NCI-H1436 (cell line): ENCODE data around the gene CDK13.

ENCODE experiments used
- DNase-seq: peaks from one replicate; lab custom pipeline; 2025; lab: John Stamatoyannopoulos, UW

CDK13 gene

GRCh38 chr7:39948956-39949928, 814 bp upstream of the CDK13 start:
- DNase-seq, result peak; percentile 98

GRCh38 chr7:39950473-39951225, 593 bp downstream of the CDK13 start:
- no peak for DNase-seq

DNA sequence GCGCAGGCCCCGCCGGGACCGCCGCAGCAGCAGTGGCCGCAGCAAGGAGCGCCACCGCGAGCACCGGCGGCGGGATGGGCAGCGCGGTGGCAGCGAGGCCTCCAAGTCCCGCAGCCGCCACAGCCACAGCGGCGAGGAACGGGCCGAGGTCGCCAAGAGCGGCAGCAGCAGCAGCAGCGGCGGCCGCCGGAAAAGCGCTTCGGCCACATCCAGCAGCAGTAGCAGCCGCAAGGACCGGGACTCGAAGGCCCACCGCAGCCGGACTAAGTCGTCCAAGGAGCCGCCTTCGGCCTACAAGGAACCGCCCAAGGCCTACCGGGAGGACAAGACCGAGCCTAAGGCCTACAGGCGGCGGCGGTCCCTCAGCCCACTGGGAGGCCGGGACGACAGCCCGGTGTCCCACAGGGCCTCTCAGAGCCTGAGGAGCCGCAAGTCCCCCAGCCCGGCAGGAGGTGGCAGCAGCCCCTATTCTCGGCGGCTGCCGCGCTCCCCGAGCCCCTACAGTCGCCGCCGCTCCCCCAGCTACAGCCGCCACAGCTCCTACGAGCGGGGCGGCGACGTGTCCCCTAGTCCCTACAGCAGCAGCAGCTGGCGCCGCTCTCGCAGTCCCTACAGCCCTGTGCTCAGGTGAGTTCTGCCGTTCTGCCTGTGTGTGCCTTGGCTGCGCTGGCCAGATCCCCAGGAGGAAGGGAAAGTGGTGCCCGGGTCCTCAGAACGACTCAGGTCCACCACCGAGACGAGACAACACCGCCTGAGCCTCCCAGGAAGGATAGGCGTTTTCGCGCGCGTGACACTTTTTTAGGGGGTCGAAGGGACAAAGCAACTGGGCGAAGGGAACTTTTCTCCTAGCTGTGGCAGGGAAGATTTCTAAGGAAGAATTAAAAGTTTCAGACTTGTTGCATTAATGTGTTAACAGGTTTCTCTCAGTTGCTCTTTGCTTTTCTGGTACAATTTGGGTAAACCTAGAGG, 1.5 kb downstream of the CDK13 start:
- DNase-seq, result peak; percentile 60

DNA sequence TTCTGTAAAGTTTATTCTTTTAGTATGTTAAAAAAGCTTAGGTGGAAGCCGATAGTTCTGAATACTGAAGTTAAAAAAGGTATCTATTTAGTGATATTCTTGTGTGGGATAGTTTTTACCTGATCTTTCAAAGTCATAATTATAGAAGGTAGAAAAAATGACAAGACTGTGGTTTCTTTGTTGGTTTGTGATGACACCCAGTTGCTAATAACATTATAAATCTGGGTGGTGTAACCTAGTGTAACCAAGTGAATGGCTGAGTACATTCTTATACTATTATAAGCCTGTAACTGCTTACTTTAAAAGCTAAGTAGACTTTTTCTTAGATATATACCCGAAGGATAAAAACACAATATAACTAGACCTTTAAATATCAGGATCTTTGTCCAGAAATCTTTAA, 2.3 kb downstream of the CDK13 start:
- no peak for DNase-seq

- DNase-seq, result no peak
Measured at GRCh38 chr7:39952803-39953202, 2.7 kb downstream of the CDK13 start.

DNA sequence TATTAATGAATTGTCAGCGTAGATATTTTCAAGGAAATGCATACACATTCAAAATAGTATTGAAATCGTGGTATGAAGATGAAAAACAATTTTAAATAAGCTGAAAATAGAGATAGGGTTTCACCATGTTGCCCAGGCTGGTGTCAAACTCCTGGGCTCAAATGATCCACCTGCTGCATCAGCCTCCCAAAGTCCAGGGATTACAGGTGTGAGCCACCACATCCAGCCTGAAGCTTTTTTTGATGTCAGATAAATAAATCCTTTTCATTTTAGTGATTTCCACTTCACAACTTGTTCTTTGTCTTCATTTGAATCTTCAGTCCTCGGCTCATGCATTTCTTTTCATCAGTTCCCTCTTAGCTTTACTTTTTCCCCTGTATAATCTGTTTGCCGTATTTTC, 4.6 kb downstream of the CDK13 start:
- no peak for DNase-seq

- no peak for DNase-seq
Measured at GRCh38 chr7:39958038-39958437, 8.0 kb downstream of the CDK13 start.

- DNase-seq, result no peak
Measured at GRCh38 chr7:39967406-39968161, 17.5 kb downstream of the CDK13 start.

DNA sequence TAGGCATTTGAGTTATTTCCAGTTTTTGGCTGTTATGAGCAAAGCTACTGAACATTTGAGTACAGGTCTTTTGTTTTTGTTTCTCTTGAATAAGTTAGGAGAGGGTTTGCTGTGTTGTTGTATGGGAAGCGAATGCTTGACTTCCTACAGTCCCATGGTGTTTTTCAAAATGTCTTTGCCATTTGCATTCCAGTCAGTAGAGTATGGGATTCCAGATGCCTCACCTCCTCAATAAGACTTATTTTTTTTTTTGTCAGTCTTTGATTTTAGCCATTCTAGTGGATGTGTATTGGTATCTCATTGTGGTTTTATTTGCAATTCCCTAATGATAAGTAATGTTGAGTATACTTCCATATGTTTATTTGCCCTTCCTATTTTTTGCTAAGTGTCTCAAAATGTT, 19.4 kb downstream of the CDK13 start:
- no peak for DNase-seq

- DNase-seq, result no peak
Measured at GRCh38 chr7:39971924-39972323, 21.9 kb downstream of the CDK13 start.

DNA sequence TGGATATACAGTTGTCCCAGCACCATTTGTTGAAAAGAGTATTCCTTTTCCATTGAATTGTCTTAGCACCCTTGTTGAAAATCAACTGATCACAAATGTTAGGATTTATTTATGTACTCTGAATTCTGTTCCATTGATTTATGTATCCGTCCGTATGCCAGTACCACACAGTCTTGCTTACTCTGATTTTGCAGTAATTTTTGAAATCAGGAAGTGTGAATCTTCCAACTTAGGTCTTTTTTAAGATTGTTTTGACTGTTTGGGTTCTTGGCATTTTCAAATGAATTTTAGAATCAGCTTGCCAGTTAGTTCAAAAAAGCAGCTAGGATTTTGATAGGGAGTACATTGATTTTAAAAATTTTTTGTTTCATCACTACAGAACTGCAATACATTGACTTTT, 23.7 kb downstream of the CDK13 start:
- DNase-seq, result no peak

- DNase-seq, result no peak
Measured at GRCh38 chr7:39978230-39978934, 28.3 kb downstream of the CDK13 start.

DNA sequence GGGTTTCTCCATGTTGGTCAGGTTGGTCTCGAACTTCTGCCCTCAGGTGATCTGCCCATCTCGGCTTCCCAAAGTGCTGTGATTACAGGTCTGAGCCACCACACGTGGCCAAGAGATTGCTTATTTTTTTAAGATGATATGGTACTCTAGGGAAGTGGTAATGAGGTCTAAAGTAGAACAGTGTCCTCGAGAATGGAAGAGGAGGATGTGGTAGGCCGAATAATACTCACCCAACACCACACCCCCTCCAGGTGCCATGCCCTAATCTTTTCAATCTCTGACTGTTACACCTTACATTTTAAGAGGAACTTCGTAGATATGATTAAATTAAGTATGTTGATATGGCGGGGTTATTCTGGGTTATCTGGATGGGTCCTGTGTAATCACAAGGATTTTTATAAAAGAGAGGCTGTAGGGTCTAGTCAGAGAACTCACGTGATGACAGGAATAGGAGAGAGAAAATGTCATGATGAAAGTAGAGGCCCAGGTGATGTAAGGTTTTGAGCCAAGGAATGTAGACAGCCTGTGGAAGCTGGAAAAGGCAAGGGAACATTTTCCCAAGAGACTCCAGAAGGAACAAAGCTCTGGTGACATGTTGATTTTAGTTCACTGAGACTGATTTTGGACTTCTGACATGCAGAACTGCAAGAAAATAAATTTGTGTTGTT, 29.5 kb downstream of the CDK13 start:
- DNase-seq, result no peak

- no peak for DNase-seq
Measured at GRCh38 chr7:39985398-39985918, 35.4 kb downstream of the CDK13 start.

- no peak for DNase-seq
Measured at GRCh38 chr7:39987641-39988347, 37.7 kb downstream of the CDK13 start.

DNA sequence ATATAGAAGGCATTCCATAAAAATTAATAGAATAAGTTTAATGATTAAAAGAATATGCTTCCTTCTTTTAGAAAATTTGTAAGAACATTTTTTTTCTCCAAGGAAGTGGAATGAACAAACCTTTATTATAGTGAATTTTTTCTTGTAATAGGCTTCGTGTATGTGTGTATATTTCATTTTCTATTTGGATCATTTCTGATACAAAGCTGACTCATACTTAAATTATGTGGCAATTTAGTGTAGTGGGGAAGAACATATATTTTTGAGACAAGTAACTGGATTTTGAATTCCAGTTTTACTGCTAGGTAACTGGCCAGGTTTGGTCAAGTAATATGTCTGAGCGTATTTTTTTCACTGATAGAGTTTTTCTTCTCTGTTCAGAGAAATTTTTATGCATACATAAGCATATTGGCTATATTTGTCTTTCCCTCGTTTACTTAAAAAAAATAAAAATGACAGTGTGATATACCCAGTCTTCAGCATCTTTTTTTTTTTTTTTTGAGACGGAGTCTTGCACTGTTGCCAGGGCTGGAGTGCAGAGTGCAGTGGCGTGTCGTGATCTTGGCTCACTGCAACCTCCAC, 50.8 kb downstream of the CDK13 start:
- DNase-seq, result no peak

DNA sequence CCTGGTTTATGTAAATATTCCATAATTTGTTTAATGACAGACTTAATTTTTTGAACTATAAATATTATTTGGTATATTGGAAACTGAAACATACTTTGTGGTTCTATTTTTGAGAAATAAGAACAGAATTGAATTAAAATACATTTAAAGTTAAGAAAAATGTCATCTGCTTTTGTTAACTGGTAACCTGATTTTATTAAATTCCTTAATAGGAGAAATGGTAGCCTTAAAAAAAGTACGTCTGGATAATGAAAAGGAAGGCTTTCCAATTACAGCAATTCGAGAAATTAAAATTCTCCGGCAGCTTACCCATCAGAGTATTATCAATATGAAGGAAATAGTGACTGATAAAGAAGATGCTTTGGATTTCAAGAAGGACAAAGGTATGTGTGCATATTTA, 51.6 kb downstream of the CDK13 start:
- DNase-seq, result no peak

DNA sequence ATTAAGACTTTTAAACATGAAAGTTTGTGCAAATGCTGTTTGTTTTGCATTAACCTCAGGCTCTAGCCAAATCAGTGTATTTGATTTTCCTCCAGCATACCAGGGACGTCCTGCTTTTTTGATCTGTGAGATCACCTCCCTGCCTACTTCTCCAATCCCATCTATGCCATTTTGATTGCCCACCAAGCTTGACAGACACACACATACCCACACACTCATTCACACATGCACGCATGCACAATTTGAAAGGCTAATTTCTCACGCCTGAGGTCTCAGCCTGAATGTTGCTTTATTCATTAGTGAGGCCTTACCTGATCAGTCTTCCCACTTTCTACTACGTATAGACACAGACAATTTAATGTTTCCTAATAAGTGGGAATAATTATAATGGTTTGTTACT, 53.5 kb downstream of the CDK13 start:
- DNase-seq, result no peak
